Astrocyte of the cerebellum (primary cell): ENCODE data around the gene IVL.

Experiments
- DNase-seq: peaks from one replicate; pipeline ENCODE4 v3.0.0-alpha.2; 2011; ENCODE audit warnings: low read depth
- H3K4me3 ChIP-seq: 2 replicates; pipeline ENCODE4 v1.5.1; 2011; ENCODE audit warnings: mild to moderate bottlenecking, low read depth, low read length, moderate library complexity
- in situ Hi-C: cut with HindIII; loops from 2 replicates; pipeline ENCODE4 v1.10.0; 2017; ENCODE audit warnings: low sequenced_read_pairs
- TF ChIP-seq, protein P1 (sequence below): IDR thresholded peaks from 2 replicates; pipeline ENCODE4 v1.5.1; 2012; ENCODE audit warnings: low read length, low read depth, moderate library complexity, mild to moderate bottlenecking; ENCODE audit errors: missing control alignments

Gene IVL, protein sequence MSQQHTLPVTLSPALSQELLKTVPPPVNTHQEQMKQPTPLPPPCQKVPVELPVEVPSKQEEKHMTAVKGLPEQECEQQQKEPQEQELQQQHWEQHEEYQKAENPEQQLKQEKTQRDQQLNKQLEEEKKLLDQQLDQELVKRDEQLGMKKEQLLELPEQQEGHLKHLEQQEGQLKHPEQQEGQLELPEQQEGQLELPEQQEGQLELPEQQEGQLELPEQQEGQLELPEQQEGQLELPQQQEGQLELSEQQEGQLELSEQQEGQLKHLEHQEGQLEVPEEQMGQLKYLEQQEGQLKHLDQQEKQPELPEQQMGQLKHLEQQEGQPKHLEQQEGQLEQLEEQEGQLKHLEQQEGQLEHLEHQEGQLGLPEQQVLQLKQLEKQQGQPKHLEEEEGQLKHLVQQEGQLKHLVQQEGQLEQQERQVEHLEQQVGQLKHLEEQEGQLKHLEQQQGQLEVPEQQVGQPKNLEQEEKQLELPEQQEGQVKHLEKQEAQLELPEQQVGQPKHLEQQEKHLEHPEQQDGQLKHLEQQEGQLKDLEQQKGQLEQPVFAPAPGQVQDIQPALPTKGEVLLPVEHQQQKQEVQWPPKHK

DNA sequence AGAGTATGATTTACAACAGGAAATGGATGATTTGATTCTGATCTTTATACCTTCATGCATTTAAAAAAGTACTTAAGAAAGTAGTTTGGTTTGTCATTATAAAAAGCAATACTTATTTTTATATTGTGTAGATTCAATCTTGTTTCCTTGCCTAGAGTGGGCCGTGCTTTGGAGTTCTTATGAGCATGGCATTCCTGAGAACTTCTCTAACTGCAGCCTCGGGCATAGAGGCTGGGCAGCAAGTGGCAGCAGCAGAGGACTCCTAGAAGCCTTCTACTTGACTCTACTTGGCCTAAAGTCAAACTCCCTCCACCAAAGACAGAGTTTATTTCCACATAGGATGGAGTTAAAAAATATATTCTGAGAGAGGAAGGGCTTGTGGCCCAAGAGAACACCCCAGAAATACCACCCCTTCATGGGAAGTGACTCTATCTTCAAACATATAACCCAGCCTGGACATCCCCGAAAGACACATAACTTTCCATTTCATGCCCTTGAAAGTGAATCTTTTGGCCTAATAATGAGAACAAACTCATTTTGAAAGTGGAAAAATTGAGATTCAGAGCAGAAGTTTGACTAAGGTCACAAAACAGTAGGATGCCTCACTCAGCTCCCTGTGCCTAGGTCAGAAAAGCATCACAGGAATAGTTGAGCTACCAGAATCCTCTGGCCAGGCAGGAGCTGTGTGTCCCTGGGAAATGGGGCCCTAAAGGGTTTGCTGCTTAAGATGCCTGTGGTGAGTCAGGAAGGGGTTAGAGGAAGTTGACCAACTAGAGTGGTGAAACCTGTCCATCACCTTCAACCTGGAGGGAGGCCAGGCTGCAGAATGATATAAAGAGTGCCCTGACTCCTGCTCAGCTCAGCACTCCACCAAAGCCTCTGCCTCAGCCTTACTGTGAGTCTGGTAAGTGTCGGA, at the start of gene IVL:
TSS of gene IVL (plus strand) at position 861 of the 916 bp plus-strand sequence. CDS start 1,252 bp downstream, outside the sequence.
- TF ChIP-seq, protein P1, sequence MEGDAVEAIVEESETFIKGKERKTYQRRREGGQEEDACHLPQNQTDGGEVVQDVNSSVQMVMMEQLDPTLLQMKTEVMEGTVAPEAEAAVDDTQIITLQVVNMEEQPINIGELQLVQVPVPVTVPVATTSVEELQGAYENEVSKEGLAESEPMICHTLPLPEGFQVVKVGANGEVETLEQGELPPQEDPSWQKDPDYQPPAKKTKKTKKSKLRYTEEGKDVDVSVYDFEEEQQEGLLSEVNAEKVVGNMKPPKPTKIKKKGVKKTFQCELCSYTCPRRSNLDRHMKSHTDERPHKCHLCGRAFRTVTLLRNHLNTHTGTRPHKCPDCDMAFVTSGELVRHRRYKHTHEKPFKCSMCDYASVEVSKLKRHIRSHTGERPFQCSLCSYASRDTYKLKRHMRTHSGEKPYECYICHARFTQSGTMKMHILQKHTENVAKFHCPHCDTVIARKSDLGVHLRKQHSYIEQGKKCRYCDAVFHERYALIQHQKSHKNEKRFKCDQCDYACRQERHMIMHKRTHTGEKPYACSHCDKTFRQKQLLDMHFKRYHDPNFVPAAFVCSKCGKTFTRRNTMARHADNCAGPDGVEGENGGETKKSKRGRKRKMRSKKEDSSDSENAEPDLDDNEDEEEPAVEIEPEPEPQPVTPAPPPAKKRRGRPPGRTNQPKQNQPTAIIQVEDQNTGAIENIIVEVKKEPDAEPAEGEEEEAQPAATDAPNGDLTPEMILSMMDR = no peak
- H3K4me3 ChIP-seq = no peak within 1 kb of the TSS
- DNase-seq = no peak
- in situ Hi-C loops = no loop called here

DNA sequence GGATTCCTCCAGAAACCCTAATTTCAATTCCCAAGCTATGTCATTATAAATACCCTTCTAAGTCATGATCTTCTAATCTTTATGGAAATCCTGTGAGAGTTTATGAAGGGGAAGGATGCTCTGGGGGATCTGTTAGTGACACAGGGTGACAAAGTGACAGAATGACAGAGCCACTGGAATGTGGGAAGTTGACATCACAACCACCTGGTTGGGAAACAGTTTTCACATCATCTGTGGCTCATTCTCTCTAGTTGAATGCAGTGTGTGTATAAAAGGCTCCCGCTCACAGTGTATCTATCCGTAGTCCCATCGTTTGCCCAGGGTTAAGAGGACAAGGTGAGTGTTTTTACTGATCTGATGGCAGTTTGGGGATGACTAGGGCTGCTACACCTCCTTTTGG, 48.6 kb upstream of the IVL start, which contains the start of gene LCE7A:
TSS of gene LCE7A (plus strand) at position 301 of the 400 bp plus-strand sequence. CDS start 702 bp downstream, outside the sequence.
- TF ChIP-seq, protein P1 = no peak
- no peak for DNase-seq
- H3K4me3 ChIP-seq = no peak within 1 kb of the TSS
- in situ Hi-C loops = no loop called here

DNA sequence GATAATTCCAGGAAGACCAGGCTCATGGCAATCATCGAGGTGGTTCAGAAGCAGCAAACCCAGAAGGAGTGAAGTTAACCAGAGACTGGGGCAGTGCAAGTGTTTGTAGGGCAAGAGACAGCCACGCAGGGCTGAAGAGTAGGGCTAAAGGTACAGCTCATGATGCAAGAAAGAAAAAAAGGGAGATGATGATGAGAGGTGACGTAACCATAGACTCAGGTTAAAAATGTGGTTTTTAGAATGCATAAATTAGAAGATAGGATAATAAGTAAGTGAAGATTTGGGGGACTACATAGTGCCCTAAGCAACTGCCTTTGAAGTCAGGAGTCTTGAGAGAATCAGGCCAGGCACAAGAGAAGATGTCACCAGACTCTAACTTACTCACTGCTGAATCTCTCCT, 48.2 kb upstream of the IVL start:
- no peak overlapping the region for H3K4me3 ChIP-seq
- in situ Hi-C loops = no loop called here
- TF ChIP-seq, protein P1 = no peak
- DNase-seq = no peak

DNA sequence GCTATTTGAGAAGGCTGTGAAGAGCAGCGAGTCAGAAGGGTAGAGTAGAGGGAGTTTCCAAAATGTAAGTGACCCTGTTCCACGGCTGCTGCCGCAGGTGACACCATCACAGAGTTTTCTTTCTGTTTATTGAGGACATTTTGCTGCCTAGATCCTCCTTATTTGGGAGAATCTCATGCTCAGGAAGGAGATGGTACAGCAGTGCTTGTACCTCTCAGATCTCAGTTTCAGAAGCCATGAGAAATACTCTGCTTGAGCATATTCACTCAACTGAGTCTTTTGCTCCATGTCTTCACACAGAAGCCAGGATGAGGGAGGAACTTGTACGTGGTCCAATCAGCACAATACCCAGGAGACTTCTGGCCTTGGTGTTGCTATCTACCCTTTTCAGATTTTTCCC, 47.0 kb upstream of the IVL start:
- no peak for DNase-seq
- in situ Hi-C loops = no loop called here
- H3K4me3 ChIP-seq = no peak overlapping the region
- TF ChIP-seq, protein P1 = no peak

DNA sequence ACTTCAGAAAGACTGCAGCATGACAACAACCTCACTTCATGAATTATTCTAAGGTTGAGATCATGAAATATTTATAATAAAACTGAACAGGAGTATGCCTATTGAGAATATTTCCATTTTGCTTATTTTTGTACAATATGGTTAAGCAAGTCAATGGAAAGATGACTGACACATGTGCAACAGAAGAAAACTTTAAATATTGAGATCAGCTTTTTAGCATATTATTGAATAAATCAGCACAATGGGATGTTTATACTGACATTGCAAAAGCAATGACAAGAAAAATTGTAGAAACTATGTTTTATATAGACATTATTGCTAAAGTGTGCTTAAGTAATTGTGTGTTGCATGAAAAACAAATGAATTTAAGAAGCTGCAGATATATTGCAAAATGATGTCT, 43.9 kb upstream of the IVL start:
- TF ChIP-seq, protein P1 = no peak
- DNase-seq = no peak
- H3K4me3 ChIP-seq = no peak overlapping the region
- in situ Hi-C loops = no loop called here

DNA sequence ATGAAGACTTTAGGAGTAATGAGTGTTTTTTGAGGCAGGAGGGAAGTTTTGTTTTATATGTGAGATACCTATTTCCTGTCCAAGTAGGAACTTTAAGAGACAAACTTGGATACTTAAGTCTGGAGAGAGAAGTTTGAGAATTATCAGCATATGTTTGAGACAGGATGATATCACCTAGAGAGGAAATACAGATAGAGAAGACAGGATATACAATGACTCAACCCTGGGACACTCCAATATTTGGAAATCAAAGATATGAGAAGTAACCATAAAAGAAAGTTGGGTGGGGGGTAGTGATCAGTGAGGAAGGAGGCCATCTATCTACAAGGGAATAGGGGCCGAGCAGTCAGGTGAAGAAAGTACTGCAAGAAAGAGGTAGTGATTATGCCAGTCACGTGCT, 42.0 kb upstream of the IVL start:
- in situ Hi-C loops = no loop called here
- no peak overlapping the region for H3K4me3 ChIP-seq
- TF ChIP-seq, protein P1 = no peak
- no peak for DNase-seq
